ENCODE data around the gene PLK3.

DNA sequence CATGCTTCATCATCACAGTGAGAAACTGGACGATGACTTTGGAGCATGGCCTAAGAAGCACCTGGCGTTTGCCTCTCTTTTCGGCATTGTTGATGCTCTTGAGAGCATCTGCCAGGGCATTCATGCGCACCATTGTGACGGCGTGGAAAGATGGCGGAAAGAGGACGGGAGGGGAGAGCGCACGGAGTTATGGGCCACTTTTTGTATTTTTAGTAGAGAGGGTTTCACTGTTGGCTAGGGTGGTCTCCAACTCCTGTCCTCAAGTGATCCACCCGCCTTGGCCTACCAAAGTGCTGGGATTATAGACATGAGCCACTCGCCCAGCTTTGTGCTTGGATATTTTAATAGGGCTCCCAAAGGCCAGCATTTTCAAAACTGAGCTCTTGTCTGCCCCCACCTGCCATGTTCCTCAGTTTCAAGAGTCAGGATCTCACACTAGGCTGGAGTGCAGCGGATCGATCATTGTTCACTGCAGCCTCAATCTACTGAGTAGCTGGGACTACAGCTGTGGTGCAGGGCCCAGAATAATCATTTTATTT is 19.5 kb upstream of the PLK3 start:
- TF ChIP-seq CTCF (conservative IDR thresholded peaks at IDR 0.05) = no peak
- TF ChIP-seq ZFX (IDR thresholded peaks at IDR 0.05) = no peak
